ENCODE results near the gene FNDC3B. TPM values are rescaled to one million over a fixed set of nuclear protein-coding genes. Genes with fewer than 3 reads are reported as not detected.

Gene FNDC3B
- total and polyA plus RNA-seq, 9 of the 15 experiments (the other 6 are each of a cell fraction or from before 2014, with no cell fraction given), result 7.0 to 35.8 (median 16.2) TPM

- Histone ChIP-seq H3K4me2 (ENCODE audit: insufficient read depth, low read length) (no peak overlapping the region), H3K79me2 (ENCODE audit: control insufficient read depth, insufficient read depth, low read length) (peaks cover 50% of the 10 kb centered on the region), H4K20me1 (replicated peaks; ENCODE audit: control insufficient read depth, insufficient read depth, low read length) (no peaks in the 10 kb centered on the region), H2AFZ (ENCODE audit: low read depth, low read length) (no peak overlapping the region), H3K4me3 (no peak overlapping the region), H3K4me1 (replicated peaks in 1 of 2; ENCODE audit: control insufficient read depth in 2 of 2, insufficient read depth in 2 of 2, low read length in 2 of 2) (peaks cover 2 to 47% of the 10 kb centered on the region in 2 experiments; a peak in 4 of 5 replicates), H3K27me3 (ENCODE audit: control insufficient read depth in 2 of 2, insufficient read depth in 2 of 2, low read length in 2 of 2) (no peaks in the 10 kb centered on the region), H3K9me1 (ENCODE audit: control insufficient read depth, insufficient read depth, low read length) (peaks cover 3% of the 10 kb centered on the region), H3K9me3 (replicated peaks; ENCODE audit: control insufficient read depth, insufficient read depth, low read depth, low read length) (no peaks in the 10 kb centered on the region), H3K36me3 (ENCODE audit: control insufficient read depth, insufficient read depth, low read length) (peaks cover 21% of the 10 kb centered on the region), H3K27ac (ENCODE audit: extremely low read depth, low read depth, low read length) (peak overlapping the region; percentile 50; the same call in 2 of the 3 replicates), H3K9ac (ENCODE audit: insufficient read depth in 1 of 2, low read depth in 2 of 2, low read length in 2 of 2) (no peak overlapping the region)
- ATAC-seq (peak; percentile 16), FAIRE-seq (peak; percentile 26), DNase-seq (ENCODE audit: extremely low read depth in 1 of 4, low spot score in 3 of 4) (peak in 1 of 4 experiments; percentile 22)
- ChIA-PET POLR2A (no interaction called here), CTCF (ENCODE audit: low intra/inter-chr PET ratio) (no interaction called here)
- intact Hi-C loops (cut with micrococcal nuclease), result no loop called here
- BruUV-seq (replicated peaks), result TSS peak; percentile 5
- in situ Hi-C loops (cut with MboI), result no loop called here
- 33% methylated on average over 2 of the region's 2 CpGs for WGBS (ENCODE audit: insufficient coverage, low coverage, missing lambda C conversion rate)
- TF ChIP-seq MAFK (IDR thresholded peaks at IDR 0.05; ENCODE audit: low read length) (peak; percentile 71), TRIM25 (IDR thresholded peaks at IDR 0.05; ENCODE audit: borderline replicate concordance) (no peak), DPF2 (IDR thresholded peaks at IDR 0.05) (peak; percentile 51; the same call in 1 of the 2 replicates), NFE2L1 (tag; IDR thresholded peaks at IDR 0.05; ENCODE audit: borderline replicate concordance, low read depth) (peak; percentile 73; the same call in 1 of the 2 replicates), ZNF316 (IDR thresholded peaks at IDR 0.05) (peak; percentile 90), NFE2 (IDR thresholded peaks at IDR 0.05; ENCODE audit: low read depth) (peak; percentile 94), SMARCA4 (IDR thresholded peaks at IDR 0.05) (0 out of 2 replicates have a peak, but pooled peaks have one; percentile 18), DIDO1 (tag; IDR thresholded peaks at IDR 0.05; ENCODE audit: low read depth) (no peak), C11orf30 (IDR thresholded peaks at IDR 0.05; ENCODE audit: low read depth) (peak; percentile 90), ZNF212 (CRISPR knock-in tag; IDR thresholded peaks at IDR 0.05) (no peak), CEBPG (CRISPR knock-in tag; IDR thresholded peaks at IDR 0.05) (no peak), CEBPG (tag; conservative IDR thresholded peaks at IDR 0.05 in 1 of 2, IDR thresholded peaks at IDR 0.05 in 1 of 2) (peak in 1 of 2 experiments; percentile 50; a peak in 2 of 4 replicates), MAFG (tag; conservative IDR thresholded peaks at IDR 0.05) (peak; percentile 93), ZFP36 (IDR thresholded peaks at IDR 0.05; ENCODE audit: low read depth, low read length, partially characterized antibody) (peak; percentile 21), JUND (IDR thresholded peaks at IDR 0.05; ENCODE audit: borderline replicate concordance, low read depth, low read length) (no peak), JUND (tag; IDR thresholded peaks at IDR 0.05; ENCODE audit: borderline replicate concordance, low read depth, low read length) (peak; percentile 11; the same call in 1 of the 3 replicates), KDM2B (CRISPR knock-in tag; IDR thresholded peaks at IDR 0.05) (no peak), CTBP1 (IDR thresholded peaks at IDR 0.05; ENCODE audit: borderline replicate concordance) (peak; percentile 8; the same call in 1 of the 2 replicates), ETV1 (tag; conservative IDR thresholded peaks at IDR 0.05; ENCODE audit: low read depth) (peak; percentile 17; the same call in 1 of the 2 replicates), CEBPB (tag; IDR thresholded peaks at IDR 0.05) (peak; percentile 76), ARID1B (IDR thresholded peaks at IDR 0.05) (peak; percentile 29; the same call in 1 of the 2 replicates), ZNF41 (CRISPR knock-in tag; conservative IDR thresholded peaks at IDR 0.05) (no peak), ZNF263 (CRISPR knock-in tag; IDR thresholded peaks at IDR 0.05; ENCODE audit: borderline replicate concordance) (0 out of 2 replicates have a peak, but pooled peaks have one; percentile 44), TEAD2 (tag; IDR thresholded peaks at IDR 0.05) (peak; percentile 57; the same call in 1 of the 2 replicates), MAFF (IDR thresholded peaks at IDR 0.05; ENCODE audit: low read length) (peak; percentile 71)
- TF ChIP-seq, protein P1, sequence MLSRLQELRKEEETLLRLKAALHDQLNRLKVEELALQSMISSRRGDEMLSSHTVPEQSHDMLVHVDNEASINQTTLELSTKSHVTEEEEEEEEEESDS (CRISPR knock-in tag; IDR thresholded peaks at IDR 0.05), result no peak
Observed at GRCh38 chr3:172135820-172136219, 96.4 kb downstream of the FNDC3B start.
